ENCODE data around the gene HSF2. TPM values are rescaled to one million over a fixed set of nuclear protein-coding genes. Genes with fewer than 3 reads are reported as not detected.
A peak's percentile ranks its signal among the peaks of the same experiment; 100 is the strongest.

The HSF2 gene
- total and polyA plus RNA-seq, 11 donors = 13.1 to 38.7 (median 23.1) TPM

GRCh38 chr6:122401104-122401503, 1.7 kb downstream of the HSF2 start:
- no peaks in the 10 kb centered on the region for H3K27me3 ChIP-seq
- WGBS, 4 donors = 56 to 66% (median 58%) methylated on average over 4 of the region's 4 CpGs
- intact Hi-C loops (cut with DNase I) = loop anchor here in 3 of 10 donors (2.0 to 10.0 kb wide), 3 partner anchors 64 to 71 kb away; partner anchors contain the start of gene SERINC1 (in 2 of the 3)
- TF ChIP-seq, protein P1, sequence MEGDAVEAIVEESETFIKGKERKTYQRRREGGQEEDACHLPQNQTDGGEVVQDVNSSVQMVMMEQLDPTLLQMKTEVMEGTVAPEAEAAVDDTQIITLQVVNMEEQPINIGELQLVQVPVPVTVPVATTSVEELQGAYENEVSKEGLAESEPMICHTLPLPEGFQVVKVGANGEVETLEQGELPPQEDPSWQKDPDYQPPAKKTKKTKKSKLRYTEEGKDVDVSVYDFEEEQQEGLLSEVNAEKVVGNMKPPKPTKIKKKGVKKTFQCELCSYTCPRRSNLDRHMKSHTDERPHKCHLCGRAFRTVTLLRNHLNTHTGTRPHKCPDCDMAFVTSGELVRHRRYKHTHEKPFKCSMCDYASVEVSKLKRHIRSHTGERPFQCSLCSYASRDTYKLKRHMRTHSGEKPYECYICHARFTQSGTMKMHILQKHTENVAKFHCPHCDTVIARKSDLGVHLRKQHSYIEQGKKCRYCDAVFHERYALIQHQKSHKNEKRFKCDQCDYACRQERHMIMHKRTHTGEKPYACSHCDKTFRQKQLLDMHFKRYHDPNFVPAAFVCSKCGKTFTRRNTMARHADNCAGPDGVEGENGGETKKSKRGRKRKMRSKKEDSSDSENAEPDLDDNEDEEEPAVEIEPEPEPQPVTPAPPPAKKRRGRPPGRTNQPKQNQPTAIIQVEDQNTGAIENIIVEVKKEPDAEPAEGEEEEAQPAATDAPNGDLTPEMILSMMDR (IDR thresholded peaks at IDR 0.05) = no peak
- no peak for TF ChIP-seq POLR2A (IDR thresholded peaks at IDR 0.05)
- ATAC-seq (no peak), DNase-seq (no peak)
- peak overlapping the region; percentile 0 to 98 (median 90) for H3K4me3 ChIP-seq
- no peaks in the 10 kb centered on the region for H3K36me3 ChIP-seq
- H3K4me1 ChIP-seq = peaks cover 0 to 53% (median 19%) of the 10 kb centered on the region in 12 donors
- peak overlapping the region in 7 of 12 donors; percentile 4 to 93 (median 86) for H3K27ac ChIP-seq
- H3K9me3 ChIP-seq = no peaks in the 10 kb centered on the region

DNA sequence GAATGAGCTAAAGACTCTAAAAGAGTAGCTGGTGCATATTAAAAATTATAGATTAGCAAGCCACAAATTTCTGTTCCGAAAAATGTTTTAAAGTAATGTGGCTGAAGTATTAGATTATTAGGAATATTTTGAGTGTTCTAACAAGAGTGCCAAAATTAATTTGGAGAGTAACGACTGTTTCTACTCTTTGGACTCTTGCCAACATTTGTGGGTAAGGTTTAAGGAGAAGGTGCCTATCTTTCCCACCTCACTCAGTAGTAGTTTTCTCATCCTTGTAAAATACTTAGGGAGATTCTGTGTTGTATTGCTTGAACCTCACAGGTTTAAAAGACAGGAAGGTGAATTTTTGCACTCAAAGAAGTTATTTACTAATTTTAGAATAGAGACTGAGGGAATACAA, 5.0 kb downstream of the HSF2 start:
- intact Hi-C loops (cut with DNase I) = loop anchor here in 2 of 10 donors (5.0 to 10.0 kb wide), 2 partner anchors 60 to 68 kb away; partner anchors contain the start of gene SERINC1 (in 1 of the 2)
- Histone ChIP-seq H3K27ac (peak overlapping the region in 1 of 12 donors; percentile 50), H3K9me3 (no peaks in the 10 kb centered on the region), H3K4me1 (peaks cover 0 to 62% (median 19%) of the 10 kb centered on the region in 12 donors), H3K4me3 (no peak overlapping the region), H3K36me3 (no peaks in the 10 kb centered on the region), H3K27me3 (no peaks in the 10 kb centered on the region)
- DNase-seq (no peak), ATAC-seq (no peak)
- no peak for TF ChIP-seq POLR2A (IDR thresholded peaks at IDR 0.05)
- TF ChIP-seq, protein P1 (IDR thresholded peaks at IDR 0.05) = no peak
- 51 to 67% (median 61%) methylated on average over 2 of the region's 2 CpGs for WGBS, 4 donors

- Histone ChIP-seq H3K27me3 (no peaks in the 10 kb centered on the region), H3K9me3 (no peaks in the 10 kb centered on the region), H3K4me3 (no peak overlapping the region), H3K36me3 (no peaks in the 10 kb centered on the region), H3K4me1 (peaks cover 0 to 65% (median 22%) of the 10 kb centered on the region in 12 donors), H3K27ac (no peak overlapping the region)
- no peak for ATAC-seq
- intact Hi-C loops (cut with DNase I) = loop anchor here in 1 of 10 donors (10.0 kb wide), 1 partner anchor 59 kb away; no protein-coding TSS in a partner anchor
- 82 to 93% (median 86%) methylated on average over 1 of the region's 1 CpG for WGBS, 4 donors
- no peak for DNase-seq
- no peak for TF ChIP-seq POLR2A (IDR thresholded peaks at IDR 0.05)
- TF ChIP-seq, protein P1 (IDR thresholded peaks at IDR 0.05) = no peak
Observed at GRCh38 chr6:122405417-122405816, 6.0 kb downstream of the HSF2 start.

DNA sequence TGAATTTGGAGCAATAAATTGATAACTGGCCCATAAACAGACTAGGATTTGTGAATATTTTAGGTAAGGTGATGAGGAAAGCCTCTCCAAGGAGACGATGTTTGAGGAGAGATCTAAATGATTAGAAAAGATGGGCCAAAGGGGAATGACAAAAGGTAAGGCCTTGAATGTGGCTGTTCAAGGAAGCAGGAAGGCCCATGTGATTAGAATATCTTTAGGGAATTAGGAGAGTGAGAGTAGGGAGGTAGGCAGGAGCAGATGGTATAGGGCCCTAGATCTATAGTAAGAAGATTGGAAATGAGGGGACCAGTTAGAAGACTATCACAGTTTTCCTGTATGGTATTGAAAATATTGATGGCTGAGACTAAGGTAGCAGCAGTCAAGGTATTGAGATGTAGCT, 6.7 kb downstream of the HSF2 start:
- intact Hi-C loops (cut with DNase I) = loop anchor here in 1 of 10 donors (10.0 kb wide), 1 partner anchor 59 kb away; no protein-coding TSS in a partner anchor
- H3K9me3 ChIP-seq = no peaks in the 10 kb centered on the region
- H3K4me1 ChIP-seq = peaks cover 0 to 57% (median 16%) of the 10 kb centered on the region in 12 donors
- WGBS, 4 donors = 83 to 91% (median 86%) methylated on average over 1 of the region's 1 CpG
- no peaks in the 10 kb centered on the region for H3K36me3 ChIP-seq
- no peak for DNase-seq
- no peaks in the 10 kb centered on the region for H3K27me3 ChIP-seq
- no peak for ATAC-seq
- H3K27ac ChIP-seq = no peak overlapping the region
- no peak overlapping the region for H3K4me3 ChIP-seq
- no peak for TF ChIP-seq POLR2A (IDR thresholded peaks at IDR 0.05)

All from heart left ventricle (tissue), 16 donors.